ENCODE results near the gene TNFRSF1A. TPM values are rescaled to one million over a fixed set of nuclear protein-coding genes. Genes with fewer than 3 reads are reported as not detected.

The TNFRSF1A gene
- total and polyA plus RNA-seq, 9 of the 15 experiments (the other 6 are each of a cell fraction or from before 2014, with no cell fraction given), result 0.76 to 43.5 (median 30.0) TPM

DNA sequence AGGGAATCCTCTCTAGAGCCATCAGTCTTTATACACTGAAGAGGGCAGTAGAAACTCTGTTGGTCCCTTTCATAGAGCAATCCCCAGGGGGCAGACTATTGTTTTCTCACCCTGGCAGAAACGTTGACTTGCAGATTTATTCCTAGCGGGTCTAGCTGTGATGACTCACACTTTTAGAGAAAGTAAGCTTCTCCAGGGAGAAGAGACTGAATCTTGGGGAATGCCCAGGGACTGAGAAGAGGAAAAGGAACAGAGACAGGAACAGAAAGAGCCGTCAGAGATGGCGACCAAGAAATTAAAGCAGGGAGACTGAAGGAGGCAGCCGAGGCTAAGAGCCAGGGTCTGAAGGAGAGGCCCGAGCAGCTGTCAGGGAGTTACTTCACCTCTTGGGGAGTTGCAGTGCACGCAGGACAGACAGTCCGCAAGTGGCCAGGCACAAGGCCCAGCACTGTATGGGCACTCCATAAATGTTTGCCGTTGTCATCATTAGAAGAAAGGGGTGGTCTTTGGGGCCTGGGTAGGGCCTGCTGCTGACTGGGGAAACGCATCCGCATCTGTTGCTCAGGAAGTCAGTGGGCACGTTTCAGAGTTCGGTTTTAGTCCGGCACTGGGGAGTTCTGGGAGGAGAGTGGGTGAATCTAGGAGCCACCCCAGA, 18.4 kb downstream of the TNFRSF1A start (continued):
- TF ChIP-seq, protein P1, sequence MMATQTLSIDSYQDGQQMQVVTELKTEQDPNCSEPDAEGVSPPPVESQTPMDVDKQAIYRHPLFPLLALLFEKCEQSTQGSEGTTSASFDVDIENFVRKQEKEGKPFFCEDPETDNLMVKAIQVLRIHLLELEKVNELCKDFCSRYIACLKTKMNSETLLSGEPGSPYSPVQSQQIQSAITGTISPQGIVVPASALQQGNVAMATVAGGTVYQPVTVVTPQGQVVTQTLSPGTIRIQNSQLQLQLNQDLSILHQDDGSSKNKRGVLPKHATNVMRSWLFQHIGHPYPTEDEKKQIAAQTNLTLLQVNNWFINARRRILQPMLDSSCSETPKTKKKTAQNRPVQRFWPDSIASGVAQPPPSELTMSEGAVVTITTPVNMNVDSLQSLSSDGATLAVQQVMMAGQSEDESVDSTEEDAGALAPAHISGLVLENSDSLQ (IDR thresholded peaks at IDR 0.05), result peak; percentile 52; the same call in 1 of the 2 replicates
- TF ChIP-seq KLF16 (IDR thresholded peaks at IDR 0.05), result no peak
- peak; percentile 36 for TF ChIP-seq KAT2B (IDR thresholded peaks at IDR 0.05; ENCODE audit: low read depth, low read length)
- TF ChIP-seq CTCFL (IDR thresholded peaks at IDR 0.05; ENCODE audit: borderline replicate concordance, insufficient read depth, low read depth, low read length, poor library complexity, severe bottlenecking), result peak; percentile 85
- no peak for TF ChIP-seq GABPA (tag; conservative IDR thresholded peaks at IDR 0.05; ENCODE audit: low read depth)
- no peak for TF ChIP-seq XRCC3 (IDR thresholded peaks at IDR 0.05)
- no peak for TF ChIP-seq ZNF699 (CRISPR knock-in tag; IDR thresholded peaks at IDR 0.05; ENCODE audit: insufficient replicate concordance)
- TF ChIP-seq KDM4B (IDR thresholded peaks at IDR 0.05; ENCODE audit: borderline replicate concordance in 2 of 2, low read depth in 1 of 2), result no peak
- TF ChIP-seq ZNF695 (CRISPR knock-in tag; IDR thresholded peaks at IDR 0.05), result no peak
- peak; percentile 59; the same call in 1 of the 2 replicates for TF ChIP-seq SOX6 (IDR thresholded peaks at IDR 0.05)
- TF ChIP-seq, protein P2, sequence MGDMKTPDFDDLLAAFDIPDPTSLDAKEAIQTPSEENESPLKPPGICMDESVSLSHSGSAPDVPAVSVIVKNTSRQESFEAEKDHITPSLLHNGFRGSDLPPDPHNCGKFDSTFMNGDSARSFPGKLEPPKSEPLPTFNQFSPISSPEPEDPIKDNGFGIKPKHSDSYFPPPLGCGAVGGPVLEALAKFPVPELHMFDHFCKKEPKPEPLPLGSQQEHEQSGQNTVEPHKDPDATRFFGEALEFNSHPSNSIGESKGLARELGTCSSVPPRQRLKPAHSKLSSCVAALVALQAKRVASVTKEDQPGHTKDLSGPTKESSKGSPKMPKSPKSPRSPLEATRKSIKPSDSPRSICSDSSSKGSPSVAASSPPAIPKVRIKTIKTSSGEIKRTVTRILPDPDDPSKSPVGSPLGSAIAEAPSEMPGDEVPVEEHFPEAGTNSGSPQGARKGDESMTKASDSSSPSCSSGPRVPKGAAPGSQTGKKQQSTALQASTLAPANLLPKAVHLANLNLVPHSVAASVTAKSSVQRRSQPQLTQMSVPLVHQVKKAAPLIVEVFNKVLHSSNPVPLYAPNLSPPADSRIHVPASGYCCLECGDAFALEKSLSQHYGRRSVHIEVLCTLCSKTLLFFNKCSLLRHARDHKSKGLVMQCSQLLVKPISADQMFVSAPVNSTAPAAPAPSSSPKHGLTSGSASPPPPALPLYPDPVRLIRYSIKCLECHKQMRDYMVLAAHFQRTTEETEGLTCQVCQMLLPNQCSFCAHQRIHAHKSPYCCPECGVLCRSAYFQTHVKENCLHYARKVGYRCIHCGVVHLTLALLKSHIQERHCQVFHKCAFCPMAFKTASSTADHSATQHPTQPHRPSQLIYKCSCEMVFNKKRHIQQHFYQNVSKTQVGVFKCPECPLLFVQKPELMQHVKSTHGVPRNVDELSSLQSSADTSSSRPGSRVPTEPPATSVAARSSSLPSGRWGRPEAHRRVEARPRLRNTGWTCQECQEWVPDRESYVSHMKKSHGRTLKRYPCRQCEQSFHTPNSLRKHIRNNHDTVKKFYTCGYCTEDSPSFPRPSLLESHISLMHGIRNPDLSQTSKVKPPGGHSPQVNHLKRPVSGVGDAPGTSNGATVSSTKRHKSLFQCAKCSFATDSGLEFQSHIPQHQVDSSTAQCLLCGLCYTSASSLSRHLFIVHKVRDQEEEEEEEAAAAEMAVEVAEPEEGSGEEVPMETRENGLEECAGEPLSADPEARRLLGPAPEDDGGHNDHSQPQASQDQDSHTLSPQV (IDR thresholded peaks at IDR 0.05), result peak; percentile 54; the same call in 1 of the 2 replicates
- peak; percentile 28; the same call in 1 of the 2 replicates for TF ChIP-seq SMC3 (conservative IDR thresholded peaks at IDR 0.05; ENCODE audit: insufficient read depth, low read depth, low read length)
- TF ChIP-seq GTF2F1 (IDR thresholded peaks at IDR 0.05; ENCODE audit: low read depth, low read length), result no peak
- TF ChIP-seq RNF2 (IDR thresholded peaks at IDR 0.05), result no peak
- TF ChIP-seq U2AF2 (optimal IDR thresholded peaks at IDR 0.05; ENCODE audit: low read depth, low read length), result no peak
- no peak for TF ChIP-seq NR2C2 (CRISPR knock-in tag; IDR thresholded peaks at IDR 0.05)
- no peak for TF ChIP-seq NR2C2 (tag; IDR thresholded peaks at IDR 0.05)
- TF ChIP-seq RCOR1 (IDR thresholded peaks at IDR 0.05; ENCODE audit: borderline replicate concordance in 1 of 2, low read depth in 2 of 2, low read length in 2 of 2), result peak in 1 of 2 experiments; percentile 74; a peak in 2 of 4 replicates

Measured in K562 (cell line).